HCT116 (cell line): ENCODE results near the gene ANO2. TPM values are rescaled to one million over a fixed set of nuclear protein-coding genes. Genes with fewer than 3 reads are reported as not detected.

Source experiments
- ATAC-seq: fragments of 200-7000 bp; cut with Tn5 transposase; 2 replicates; pipeline ENCODE4 v1.9.1; 2020; ENCODE audit warnings: mild to moderate bottlenecking, moderate library complexity
- BruUV-seq: library from RNA; stranded (reverse); fragments of 400-500 nt; replicated peaks from 2 replicates; lab custom pipeline; 2021; lab: Mats Ljungman, UMichigan
- CTCF ChIA-PET: fragments of 300-600 bp; sonication (Branson Sonifier 250); formaldehyde crosslinking; loops from one replicate; lab custom pipeline; 2021; ENCODE audit warnings: antibody characterized with exemption; lab: Charles Lee
- POLR2A ChIA-PET: fragments of 300-600, 350-600 bp; sonication (Branson Sonifier 250); formaldehyde crosslinking; loops from one replicate; lab custom pipeline; 2021; ENCODE audit warnings: antibody characterized with exemption; lab: Charles Lee
- RAD21 ChIA-PET, 2 experiments: fragments of 300-600 bp; sonication (Branson Sonifier 250); formaldehyde crosslinking; loops; one replicate each; lab custom pipeline; 2023; ENCODE audit warnings: low total read pairs in 2 of 2; ENCODE audit not compliant: uncharacterized antibody in 2 of 2, unreplicated experiment in 2 of 2, low non-redundant PET in 1 of 2; lab: Charles Lee
- DNase-seq: peaks from one replicate; pipeline ENCODE4 v3.0.0-alpha.2; 2010; ENCODE audit warnings: low read depth, low spot score
- H2AFZ ChIP-seq: fragments of 200-600 bp; shearing (Covaris generic), sonication (generic); 2 replicates; pipeline ENCODE4 v1.6.1; 2017; ENCODE audit warnings: low read depth, mixed run types, mixed read lengths, antibody characterized with exemption, low read length; ENCODE audit not compliant: poor library complexity, severe bottlenecking
- H3K27ac ChIP-seq: 2 replicates; pipeline ENCODE4 v1.5.1; 2012; ENCODE audit warnings: low read depth, low read length
- H3K27me3 ChIP-seq: fragments of 200-600 bp; sonication (generic); 2 replicates; pipeline ENCODE4 v1.6.1; 2016; ENCODE audit warnings: mixed run types, low read length, mixed read lengths; ENCODE audit not compliant: insufficient read depth
- H3K36me3 ChIP-seq, 2 experiments: fragments of 200-500 bp in 1 of 2; fragments of 200-600 bp in 1 of 2; sonication (Bioruptor generic) in 1 of 2; sonication (generic) in 1 of 2; 2 replicates each; pipeline versions ENCODE4 v1.5.1 to v1.6.1; 2014 to 2016; ENCODE audit warnings: low read length in 2 of 2, inconsistent platforms in 1 of 2, mixed read lengths in 1 of 2, mixed run types in 1 of 2; ENCODE audit not compliant: insufficient read depth in 2 of 2, control insufficient read depth in 1 of 2
- H3K4me1 ChIP-seq, 2 experiments: fragments of 200-600 bp in 1 of 2; sonication (generic) in 1 of 2; 2 replicates each; pipeline versions ENCODE4 v1.5.1 to v1.6.1; 2012 to 2017; ENCODE audit warnings: low read length in 2 of 2, inconsistent platforms in 1 of 2, mild to moderate bottlenecking in 1 of 2, mixed read lengths in 1 of 2, mixed run types in 1 of 2, moderate library complexity in 1 of 2; ENCODE audit not compliant: insufficient read depth in 2 of 2, control insufficient read depth in 1 of 2
- H3K4me2 ChIP-seq: fragments of 200-600 bp; sonication (generic); 2 replicates; pipeline ENCODE4 v1.6.1; 2017; ENCODE audit warnings: mixed run types, low read length, mixed read lengths
- H3K4me3 ChIP-seq, 2 experiments: fragments of 200-600 bp in 1 of 2; sonication (generic) in 1 of 2; replicated peaks in 1 of 2; 2 replicates each; pipeline ENCODE4 v1.5.1; 2011 to 2016; ENCODE audit warnings: low read length in 2 of 2, control low read depth in 1 of 2, low read depth in 1 of 2, mild to moderate bottlenecking in 1 of 2, mixed read lengths in 1 of 2, mixed run types in 1 of 2
- H3K79me2 ChIP-seq: fragments of 200-600 bp; sonication (generic); 2 replicates; pipeline ENCODE4 v1.6.1; 2017; ENCODE audit warnings: mild to moderate bottlenecking, mixed run types, low read length, moderate library complexity, mixed read lengths; ENCODE audit not compliant: insufficient read depth
- H3K9ac ChIP-seq: fragments of 200-600 bp; sonication (generic); 2 replicates; pipeline ENCODE4 v1.6.1; 2016; ENCODE audit warnings: low read length, mixed read lengths
- H3K9me2 ChIP-seq: fragments of 200-600 bp; sonication (generic), shearing (Covaris generic); 2 replicates; pipeline ENCODE4 v1.6.1; 2017; ENCODE audit warnings: mixed run types, mild to moderate bottlenecking, moderate library complexity; ENCODE audit not compliant: insufficient read depth
- H3K9me3 ChIP-seq, 2 experiments: fragments of 200-500 bp in 1 of 2; fragments of 200-600 bp in 1 of 2; sonication (Bioruptor generic) in 1 of 2; sonication (generic) in 1 of 2; 2 replicates each; pipeline ENCODE4 v1.6.1; 2014 to 2017; ENCODE audit warnings: low read length in 2 of 2, mixed read lengths in 2 of 2, inconsistent platforms in 1 of 2, low read depth in 1 of 2, mild to moderate bottlenecking in 1 of 2, mixed run types in 1 of 2, moderate library complexity in 1 of 2; ENCODE audit not compliant: control insufficient read depth in 1 of 2, insufficient read depth in 1 of 2
- H4K20me1 ChIP-seq: fragments of 200-600 bp; sonication (generic), shearing (Covaris generic); 2 replicates; pipeline ENCODE4 v1.6.1; 2017; ENCODE audit warnings: mixed run types, mild to moderate bottlenecking, moderate library complexity; ENCODE audit not compliant: insufficient read depth
- ATF3 ChIP-seq: IDR thresholded peaks from 2 replicates; pipeline ENCODE4 v1.6.1; 2012
- CBX3 ChIP-seq: IDR thresholded peaks from 2 replicates; pipeline ENCODE4 v1.6.1; 2012; ENCODE audit warnings: low read depth
- CEBPB ChIP-seq: IDR thresholded peaks from 2 replicates; pipeline ENCODE4 v1.6.1; 2012; ENCODE audit warnings: low read depth
- CTCF ChIP-seq, 3 experiments: fragments of 200-600 bp in 1 of 3; sonication (generic) in 1 of 3; IDR thresholded peaks in 2 of 3; conservative IDR thresholded peaks in 1 of 3; 2 replicates each; pipeline ENCODE4 v1.5.1; 2012 to 2017; ENCODE audit warnings: low read depth in 2 of 3, low read length in 2 of 3, antibody characterized with exemption in 1 of 3, borderline replicate concordance in 1 of 3, control low read depth in 1 of 3, mild to moderate bottlenecking in 1 of 3, mixed read lengths in 1 of 3, mixed run types in 1 of 3, moderate library complexity in 1 of 3; ENCODE audit not compliant: insufficient read depth in 1 of 3
- EGR1 ChIP-seq: IDR thresholded peaks from 2 replicates; pipeline ENCODE4 v1.6.1; 2012; ENCODE audit warnings: low read depth
- EZH2 ChIP-seq: fragments of 200-600 bp; sonication (generic); IDR thresholded peaks from 2 replicates; pipeline ENCODE4 v1.6.1; 2017; ENCODE audit warnings: antibody characterized with exemption, mixed run types
- EZH2phosphoT487 ChIP-seq: fragments of 200-600 bp; IDR thresholded peaks from 2 replicates; pipeline ENCODE4 v1.6.1; 2018; ENCODE audit warnings: antibody characterized with exemption, borderline replicate concordance
- FOSL1 ChIP-seq: IDR thresholded peaks from 2 replicates; pipeline ENCODE4 v1.6.1; 2012; ENCODE audit warnings: low read depth
- JUND ChIP-seq: IDR thresholded peaks from 2 replicates; pipeline ENCODE4 v1.6.1; 2012
- POLR2A ChIP-seq: IDR thresholded peaks from 2 replicates; pipeline ENCODE4 v1.7.0; 2011; ENCODE audit warnings: borderline replicate concordance; ENCODE audit not compliant: insufficient read depth, insufficient read length; ENCODE audit errors: extremely low read depth
- RAD21 ChIP-seq: IDR thresholded peaks from 2 replicates; pipeline ENCODE4 v1.6.1; 2012; ENCODE audit warnings: low read depth, mild to moderate bottlenecking
- SIN3A ChIP-seq: IDR thresholded peaks from 2 replicates; pipeline ENCODE4 v1.6.1; 2012; ENCODE audit warnings: low read depth
- SP1 ChIP-seq: IDR thresholded peaks from 2 replicates; pipeline ENCODE4 v1.6.1; 2012; ENCODE audit warnings: low read depth
- SRF ChIP-seq: IDR thresholded peaks from 2 replicates; pipeline ENCODE4 v1.6.1; 2012; ENCODE audit warnings: low read depth
- YY1 ChIP-seq: IDR thresholded peaks from 2 replicates; pipeline ENCODE4 v1.6.1; 2011; ENCODE audit warnings: low read length, low read depth, moderate library complexity, mild to moderate bottlenecking; ENCODE audit not compliant: insufficient replicate concordance; ENCODE audit errors: extremely low read depth
- ZFX ChIP-seq: fragments of 450-650 bp; IDR thresholded peaks from 2 replicates; pipeline ENCODE4 v1.6.1; 2017
- ZNF274 ChIP-seq: fragments of 200-500 bp; sonication (Bioruptor generic); IDR thresholded peaks from 2 replicates; pipeline ENCODE4 v1.6.1; 2014; ENCODE audit warnings: mild to moderate bottlenecking, low read depth, low read length, inconsistent platforms
- intact Hi-C: fragments of 100-400 bp; cut with micrococcal nuclease; formaldehyde crosslinking; loops from 2 replicates; pipeline ENCODE4 v1.10.0; 2022
- total RNA-seq: library from RNA; stranded (reverse); gene quantifications from one replicate; pipeline ENCODE4 v1.2.1, GENCODE V29; 2021; ENCODE audit not compliant: unreplicated experiment
- TF ChIP-seq, protein P1 (sequence below): IDR thresholded peaks from 2 replicates; pipeline ENCODE4 v1.6.1; 2012
- TF ChIP-seq, protein P2 (sequence below): IDR thresholded peaks from 2 replicates; pipeline ENCODE4 v1.6.1; 2011; ENCODE audit warnings: mild to moderate bottlenecking, low read length, moderate library complexity; ENCODE audit not compliant: insufficient replicate concordance; ENCODE audit errors: extremely low read depth

Gene ANO2
- total RNA-seq, 1 experiment from 2014 or later = not detected

- H2AFZ ChIP-seq = no peak overlapping the region
- RAD21 ChIA-PET = no interaction called here
- no peak for TF ChIP-seq EGR1
- TF ChIP-seq CEBPB = no peak
- TF ChIP-seq POLR2A = no peak
- no peak for TF ChIP-seq CBX3
- no peak for TF ChIP-seq SRF
- TF ChIP-seq EZH2 = no peak
- TF ChIP-seq CTCF (IDR thresholded peaks at IDR 0.05 in 2 of 3, conservative IDR thresholded peaks at IDR 0.05 in 1 of 3; ENCODE audit: borderline replicate concordance in 1 of 3, insufficient read depth in 1 of 3, low read depth in 2 of 3, low read length in 2 of 3) = no peak
- TF ChIP-seq ATF3 = no peak
- no peak for TF ChIP-seq ZNF274
- TF ChIP-seq, protein P1, sequence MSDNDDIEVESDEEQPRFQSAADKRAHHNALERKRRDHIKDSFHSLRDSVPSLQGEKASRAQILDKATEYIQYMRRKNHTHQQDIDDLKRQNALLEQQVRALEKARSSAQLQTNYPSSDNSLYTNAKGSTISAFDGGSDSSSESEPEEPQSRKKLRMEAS = no peak
- no peak for TF ChIP-seq FOSL1
- TF ChIP-seq JUND = no peak
- TF ChIP-seq RAD21 = no peak
- TF ChIP-seq, protein P2, sequence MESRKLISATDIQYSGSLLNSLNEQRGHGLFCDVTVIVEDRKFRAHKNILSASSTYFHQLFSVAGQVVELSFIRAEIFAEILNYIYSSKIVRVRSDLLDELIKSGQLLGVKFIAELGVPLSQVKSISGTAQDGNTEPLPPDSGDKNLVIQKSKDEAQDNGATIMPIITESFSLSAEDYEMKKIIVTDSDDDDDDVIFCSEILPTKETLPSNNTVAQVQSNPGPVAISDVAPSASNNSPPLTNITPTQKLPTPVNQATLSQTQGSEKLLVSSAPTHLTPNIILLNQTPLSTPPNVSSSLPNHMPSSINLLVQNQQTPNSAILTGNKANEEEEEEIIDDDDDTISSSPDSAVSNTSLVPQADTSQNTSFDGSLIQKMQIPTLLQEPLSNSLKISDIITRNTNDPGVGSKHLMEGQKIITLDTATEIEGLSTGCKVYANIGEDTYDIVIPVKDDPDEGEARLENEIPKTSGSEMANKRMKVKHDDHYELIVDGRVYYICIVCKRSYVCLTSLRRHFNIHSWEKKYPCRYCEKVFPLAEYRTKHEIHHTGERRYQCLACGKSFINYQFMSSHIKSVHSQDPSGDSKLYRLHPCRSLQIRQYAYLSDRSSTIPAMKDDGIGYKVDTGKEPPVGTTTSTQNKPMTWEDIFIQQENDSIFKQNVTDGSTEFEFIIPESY = no peak
- TF ChIP-seq ZFX = no peak
- no peak for TF ChIP-seq YY1
- TF ChIP-seq SIN3A = no peak
- TF ChIP-seq EZH2phosphoT487 = no peak
- no peak for TF ChIP-seq SP1
- TF ChIP-seq, all 23 proteins: peak for 0
- no peaks in the 10 kb centered on the region for H3K9me2 ChIP-seq
- CTCF ChIA-PET = no interaction called here
- no peaks in the 10 kb centered on the region for H4K20me1 ChIP-seq
- no peak for DNase-seq
- BruUV-seq = no TSS peak
- no peak overlapping the region for H3K27ac ChIP-seq
- no peak overlapping the region for H3K9ac ChIP-seq
- no peak for ATAC-seq
- POLR2A ChIA-PET = no interaction called here
- H3K79me2 ChIP-seq = no peaks in the 10 kb centered on the region
- H3K4me1 ChIP-seq = no peaks in the 10 kb centered on the region
- intact Hi-C loops = no loop called here
- no peaks in the 10 kb centered on the region for H3K9me3 ChIP-seq
- H3K4me2 ChIP-seq = no peak overlapping the region
- H3K27me3 ChIP-seq = peaks cover 52% of the 10 kb centered on the region
- H3K36me3 ChIP-seq = no peaks in the 10 kb centered on the region
- H3K4me3 ChIP-seq = no peak overlapping the region
Measured at GRCh38 chr12:5881101-5881606, 63.9 kb downstream of the ANO2 start.
